WTC11 (cell line): ENCODE data around the gene FOLR1.
"Not testable (repeated sequence)": the region's sequence is repeated elsewhere in the genome, so short reads cannot be mapped to it uniquely, and the experiment has no call there.

ENCODE experiments used
- ATF3 ChIP-seq: sonication (generic); formaldehyde crosslinking; conservative IDR thresholded peaks from 2 replicates; pipeline ENCODE4 v1.8.1; 2022; ENCODE audit warnings: mild to moderate bottlenecking, missing genetic modification reagents
- CTCF ChIP-seq: fragments of 200-600 bp; IDR thresholded peaks from 2 replicates; pipeline ENCODE4 v1.8.0; 2022; ENCODE audit warnings: antibody characterized with exemption
- E2F1 ChIP-seq: sonication (generic); formaldehyde crosslinking; IDR thresholded peaks from 2 replicates; pipeline ENCODE4 v1.8.0; 2022; ENCODE audit warnings: mild to moderate bottlenecking, missing genetic modification reagents
- MAX ChIP-seq: sonication (generic); formaldehyde crosslinking; IDR thresholded peaks from 2 replicates; pipeline ENCODE4 v1.8.0; 2022; ENCODE audit warnings: mild to moderate bottlenecking, missing genetic modification reagents
- NR2C2 ChIP-seq: sonication (generic); formaldehyde crosslinking; IDR thresholded peaks from 2 replicates; pipeline ENCODE4 v1.8.0; 2022; ENCODE audit warnings: mild to moderate bottlenecking, missing genetic modification reagents
- ZNF416 ChIP-seq: fragments of 250-450 bp; sonication (Bioruptor Pico); IDR thresholded peaks from 2 replicates; pipeline ENCODE4 v1.9.0; 2021; ENCODE audit warnings: mild to moderate bottlenecking, inconsistent platforms

GRCh38 chr11:72201445-72201844 is 9.5 kb downstream of the FOLR1 start:
- not testable (repeated sequence) for TF ChIP-seq E2F1 (CRISPR knock-in tag); CTCF; MAX; NR2C2 (CRISPR knock-in tag); ATF3 (CRISPR knock-in tag); ZNF416 (CRISPR knock-in tag)
